Liver (tissue), 9 donors: Measurements from ENCODE around the gene CCDC192. TPM values are rescaled to one million over a fixed set of nuclear protein-coding genes. Genes with fewer than 3 reads are reported as not detected.

Source experiments
- DNase-seq: peaks from one replicate; pipeline ENCODE4 v3.0.0-alpha.2; 2017; ENCODE audit warnings: low spot score
- H3K27ac ChIP-seq, 2 donors: one replicate each; pipeline ENCODE4 v1.7.0; 2013; ENCODE audit warnings: inconsistent platforms in 2 of 2, low read length in 2 of 2, control low read depth in 1 of 2, low read depth in 1 of 2, mild to moderate bottlenecking in 1 of 2
- H3K27me3 ChIP-seq, 4 donors: one replicate each; pipeline versions ENCODE4 v1.6.1 to v1.7.0; 2013; ENCODE audit warnings: low read length in 3 of 4, inconsistent platforms in 1 of 4, mild to moderate bottlenecking in 1 of 4, moderate library complexity in 1 of 4; ENCODE audit not compliant: control insufficient read depth in 4 of 4, insufficient read depth in 4 of 4
- H3K36me3 ChIP-seq, 4 donors: one replicate each; pipeline versions ENCODE4 v1.6.1 to v1.7.0; 2013; ENCODE audit warnings: low read length in 3 of 4, mild to moderate bottlenecking in 3 of 4, low read depth in 1 of 4, moderate library complexity in 1 of 4; ENCODE audit not compliant: control insufficient read depth in 4 of 4, insufficient read depth in 3 of 4
- H3K4me1 ChIP-seq, 4 donors: one replicate each; pipeline versions ENCODE4 v1.6.1 to v1.7.0; 2013; ENCODE audit warnings: low read length in 3 of 4, mild to moderate bottlenecking in 3 of 4, moderate library complexity in 1 of 4; ENCODE audit not compliant: control insufficient read depth in 4 of 4, insufficient read depth in 4 of 4
- H3K4me3 ChIP-seq, 3 donors: one replicate each; pipeline versions ENCODE4 v1.6.1 to v1.7.0; 2013; ENCODE audit warnings: low read length in 3 of 3, control low read depth in 1 of 3, low read depth in 1 of 3, mild to moderate bottlenecking in 1 of 3
- H3K9ac ChIP-seq, 2 donors: one replicate each; pipeline ENCODE4 v1.7.0; 2013; ENCODE audit warnings: low read length in 2 of 2, mild to moderate bottlenecking in 2 of 2, moderate library complexity in 2 of 2, control low read depth in 1 of 2, low read depth in 1 of 2
- H3K9me3 ChIP-seq, 4 donors: one replicate each; pipeline versions ENCODE4 v1.6.1 to v1.7.0; 2013; ENCODE audit warnings: low read length in 3 of 4; ENCODE audit not compliant: control insufficient read depth in 4 of 4
- ATF3 ChIP-seq: IDR thresholded peaks from 2 replicates; pipeline ENCODE4 v1.6.1; 2016; ENCODE audit warnings: antibody characterized with exemption
- CTCF ChIP-seq: fragments of 150-350 bp; IDR thresholded peaks from 2 replicates; pipeline ENCODE4 v1.5.1; 2017; ENCODE audit warnings: improper control_type of control experiment, low read depth, low read length; ENCODE audit not compliant: missing input control
- EGR1 ChIP-seq, 2 donors: IDR thresholded peaks; 2 replicates each; pipeline ENCODE4 v1.6.1; 2016 to 2018; ENCODE audit warnings: antibody characterized with exemption in 2 of 2, low read depth in 2 of 2
- FOXA1 ChIP-seq: IDR thresholded peaks from 2 replicates; pipeline ENCODE4 v1.6.1; 2016; ENCODE audit warnings: antibody characterized with exemption
- FOXA2 ChIP-seq: IDR thresholded peaks from 2 replicates; pipeline ENCODE4 v1.6.1; 2016; ENCODE audit warnings: antibody characterized with exemption
- HNF4A ChIP-seq, 2 donors: conservative IDR thresholded peaks; 2 replicates each; pipeline ENCODE4 v1.6.1; 2016; ENCODE audit warnings: antibody characterized with exemption in 2 of 2, mild to moderate bottlenecking in 2 of 2
- RAD21 ChIP-seq, 2 donors: IDR thresholded peaks; 2 replicates each; pipeline ENCODE4 v1.6.1; 2016; ENCODE audit warnings: antibody characterized with exemption in 2 of 2, mild to moderate bottlenecking in 2 of 2
- RXRA ChIP-seq, 2 donors: IDR thresholded peaks; 2 replicates each; pipeline ENCODE4 v1.6.1; 2017 to 2018; ENCODE audit warnings: antibody characterized with exemption in 2 of 2, mild to moderate bottlenecking in 1 of 2
- SP1 ChIP-seq: IDR thresholded peaks from 2 replicates; pipeline ENCODE4 v1.6.1; 2018; ENCODE audit warnings: antibody characterized with exemption, mild to moderate bottlenecking
- YY1 ChIP-seq: IDR thresholded peaks from 2 replicates; pipeline ENCODE4 v1.6.1; 2016; ENCODE audit warnings: antibody characterized with exemption, mild to moderate bottlenecking
- WGBS: extraction: QIAGEN DNeasy Blood & Tissue Kit; methylation state at CpG from one replicate; pipeline ENCODE4 v1.1.7; 2013; 5-methylcytosine and 5-hydroxymethylcytosine counted together
- polyA plus RNA-seq, 2 donors: library from polyadenylated mRNA; stranded (reverse) in 1 of 2; unstranded in 1 of 2; fragments of 200-250 nt in 1 of 2; fragments of >200 nt in 1 of 2; fragmentation: Nextera tagmentation in 1 of 2; extraction: Ambion mirVana in 1 of 2; gene quantifications; one replicate each; pipeline versions ENCODE4 v1.2.1 to v1.2.3, GENCODE V29; 2013 to 2015
- total RNA-seq, 2 donors: library from RNA; depleted of rRNA; stranded (reverse); fragments of >200 nt; gene quantifications; one replicate each; pipeline ENCODE4 v1.2.3, GENCODE V29; 2014
- TF ChIP-seq, protein P1 (sequence below): IDR thresholded peaks from 2 replicates; pipeline ENCODE4 v1.6.1; 2016; ENCODE audit warnings: antibody characterized with exemption
- TF ChIP-seq, protein P2 (sequence below): IDR thresholded peaks from 2 replicates; pipeline ENCODE4 v1.6.1; 2016; ENCODE audit warnings: antibody characterized with exemption
- donor health status: healthy.
- donor health status: healthy.
- donor health status: healthy.
- donor health status: healthy.
- donor health status: healthy.

Gene CCDC192
- total and polyA plus RNA-seq, 4 donors: not detected

- WGBS: 72% methylated on average over 2 of the region's 2 CpGs
- H3K27ac ChIP-seq: no peak overlapping the region
These were observed 51.5 kb downstream of the CCDC192 start for GRCh38 chr5:127754706-127755105.

GRCh38 chr5:127757576-127757975 lies 54.4 kb downstream of the CCDC192 start:
- 45% methylated on average over 1 of the region's 1 CpG for WGBS

More at GRCh38 chr5:127754706-127755105, 51.5 kb downstream of the CCDC192 start:
- Histone ChIP-seq H3K4me3 (no peak overlapping the region), H3K4me1 (no peaks in the 10 kb centered on the region), H3K27me3 (no peaks in the 10 kb centered on the region), H3K9ac (no peak overlapping the region), H3K36me3 (no peaks in the 10 kb centered on the region), H3K9me3 (no peaks in the 10 kb centered on the region)
- TF ChIP-seq RXRA (IDR thresholded peaks at IDR 0.05) (no peak), RAD21 (IDR thresholded peaks at IDR 0.05) (no peak), YY1 (no peak), FOXA2 (no peak), SP1 (no peak), HNF4A (conservative IDR thresholded peaks at IDR 0.05) (no peak), FOXA1 (no peak), EGR1 (IDR thresholded peaks at IDR 0.05; ENCODE audit: low read depth in 2 of 2) (no peak), ATF3 (no peak)
- TF ChIP-seq, protein P1, sequence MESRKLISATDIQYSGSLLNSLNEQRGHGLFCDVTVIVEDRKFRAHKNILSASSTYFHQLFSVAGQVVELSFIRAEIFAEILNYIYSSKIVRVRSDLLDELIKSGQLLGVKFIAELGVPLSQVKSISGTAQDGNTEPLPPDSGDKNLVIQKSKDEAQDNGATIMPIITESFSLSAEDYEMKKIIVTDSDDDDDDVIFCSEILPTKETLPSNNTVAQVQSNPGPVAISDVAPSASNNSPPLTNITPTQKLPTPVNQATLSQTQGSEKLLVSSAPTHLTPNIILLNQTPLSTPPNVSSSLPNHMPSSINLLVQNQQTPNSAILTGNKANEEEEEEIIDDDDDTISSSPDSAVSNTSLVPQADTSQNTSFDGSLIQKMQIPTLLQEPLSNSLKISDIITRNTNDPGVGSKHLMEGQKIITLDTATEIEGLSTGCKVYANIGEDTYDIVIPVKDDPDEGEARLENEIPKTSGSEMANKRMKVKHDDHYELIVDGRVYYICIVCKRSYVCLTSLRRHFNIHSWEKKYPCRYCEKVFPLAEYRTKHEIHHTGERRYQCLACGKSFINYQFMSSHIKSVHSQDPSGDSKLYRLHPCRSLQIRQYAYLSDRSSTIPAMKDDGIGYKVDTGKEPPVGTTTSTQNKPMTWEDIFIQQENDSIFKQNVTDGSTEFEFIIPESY: no peak
- TF ChIP-seq, protein P2, sequence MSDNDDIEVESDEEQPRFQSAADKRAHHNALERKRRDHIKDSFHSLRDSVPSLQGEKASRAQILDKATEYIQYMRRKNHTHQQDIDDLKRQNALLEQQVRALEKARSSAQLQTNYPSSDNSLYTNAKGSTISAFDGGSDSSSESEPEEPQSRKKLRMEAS: no peak
- DNase-seq: no peak

More at GRCh38 chr5:127757576-127757975, 54.4 kb downstream of the CCDC192 start:
- H3K4me3 ChIP-seq: no peak overlapping the region
- H3K27ac ChIP-seq: no peak overlapping the region
- peak; percentile 74 to 78 for TF ChIP-seq RAD21 (IDR thresholded peaks at IDR 0.05)
- TF ChIP-seq CTCF: peak; percentile 28
- TF ChIP-seq RXRA (IDR thresholded peaks at IDR 0.05): no peak
- no peaks in the 10 kb centered on the region for H3K27me3 ChIP-seq
- no peaks in the 10 kb centered on the region for H3K36me3 ChIP-seq
- H3K9me3 ChIP-seq: no peaks in the 10 kb centered on the region
- no peak for DNase-seq
- H3K9ac ChIP-seq: no peak overlapping the region
- no peaks in the 10 kb centered on the region for H3K4me1 ChIP-seq
